DMS153 treated with DMSO at 0.1 percent for 48 hours (cell line): ENCODE results near the gene WT1.

Source experiments
- DNase-seq: peaks from one replicate; lab custom pipeline; 2025; ENCODE audit not compliant: unreplicated experiment; lab: John Stamatoyannopoulos, UW

WT1 gene

GRCh38 chr11:32438866-32439489 lies 3.6 kb upstream of the WT1 start:
- no peak for DNase-seq

- no peak for DNase-seq
These were observed 3.1 kb upstream of the WT1 start for GRCh38 chr11:32438346-32438865.

GRCh38 chr11:32437495-32438345 lies 2.4 kb upstream of the WT1 start:
- no peak for DNase-seq

GRCh38 chr11:32436751-32437494 lies 1.6 kb upstream of the WT1 start:
- DNase-seq: no peak

- no peak for DNase-seq
These were observed 807 bp upstream of the WT1 start for GRCh38 chr11:32435942-32436750.

- no peak for DNase-seq
These were observed 223 bp downstream of the WT1 start for GRCh38 chr11:32435152-32435480.

GRCh38 chr11:32434356-32435151 lies 785 bp downstream of the WT1 start:
- DNase-seq: no peak

- no peak for DNase-seq
These were observed 1.4 kb downstream of the WT1 start for GRCh38 chr11:32433914-32434355.

GRCh38 chr11:32433101-32433913 lies 2.0 kb downstream of the WT1 start:
- no peak for DNase-seq

- no peak for DNase-seq
These were observed 2.8 kb downstream of the WT1 start for GRCh38 chr11:32432565-32432964.

- no peak for DNase-seq
These were observed 4.6 kb downstream of the WT1 start for GRCh38 chr11:32430568-32431381.

GRCh38 chr11:32429477-32429876 lies 5.9 kb downstream of the WT1 start:
- no peak for DNase-seq

GRCh38 chr11:32428665-32429303 lies 6.6 kb downstream of the WT1 start:
- no peak for DNase-seq

- no peak for DNase-seq
These were observed 7.2 kb downstream of the WT1 start for GRCh38 chr11:32427935-32428664.

GRCh38 chr11:32427616-32427934 lies 7.8 kb downstream of the WT1 start:
- DNase-seq: no peak

GRCh38 chr11:32426819-32427615 lies 8.3 kb downstream of the WT1 start:
- DNase-seq: no peak

- DNase-seq: no peak
These were observed 9.1 kb downstream of the WT1 start for GRCh38 chr11:32426192-32426591.
